AG10803 (cell line): ENCODE measurements around the gene MYL5.
"Not testable (repeated sequence)": the region's sequence is repeated elsewhere in the genome, so short reads cannot be mapped to it uniquely, and the experiment has no call there.

Experiments used
- DNase-seq: peaks from one replicate; pipeline ENCODE4 v3.0.0; 2010; ENCODE audit warnings: low read depth
- H3K4me3 ChIP-seq: 2 replicates; pipeline ENCODE4 v1.5.1; 2011; ENCODE audit warnings: mild to moderate bottlenecking, low read length, control low read depth
- TF ChIP-seq, protein P1 (sequence below): conservative IDR thresholded peaks from 2 replicates; pipeline ENCODE4 v1.5.1; 2011; ENCODE audit warnings: mild to moderate bottlenecking, low read length, control low read depth, inconsistent platforms

Gene MYL5

DNA sequence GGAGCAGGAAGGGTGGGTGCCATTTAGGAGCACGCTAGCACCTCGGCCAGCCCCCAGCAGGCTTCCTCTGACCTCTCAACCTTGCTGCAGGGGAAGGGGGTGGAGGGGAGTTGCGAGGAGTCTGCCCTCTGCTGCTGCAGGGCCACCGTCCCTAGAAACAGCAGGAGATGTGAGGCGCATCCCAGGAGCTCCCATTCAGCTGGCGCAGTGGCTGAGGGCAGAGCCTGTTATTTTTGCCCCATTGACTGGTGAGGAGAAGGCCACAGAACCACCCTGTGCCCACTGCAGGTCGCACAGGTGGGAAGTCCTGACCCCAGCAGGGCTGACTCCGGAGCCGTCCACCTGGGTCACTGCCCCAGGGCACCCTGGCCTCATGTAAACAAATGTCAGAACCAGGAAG is 40.9 kb upstream of the MYL5 start:
- no peak overlapping the region for H3K4me3 ChIP-seq
- TF ChIP-seq, protein P1, sequence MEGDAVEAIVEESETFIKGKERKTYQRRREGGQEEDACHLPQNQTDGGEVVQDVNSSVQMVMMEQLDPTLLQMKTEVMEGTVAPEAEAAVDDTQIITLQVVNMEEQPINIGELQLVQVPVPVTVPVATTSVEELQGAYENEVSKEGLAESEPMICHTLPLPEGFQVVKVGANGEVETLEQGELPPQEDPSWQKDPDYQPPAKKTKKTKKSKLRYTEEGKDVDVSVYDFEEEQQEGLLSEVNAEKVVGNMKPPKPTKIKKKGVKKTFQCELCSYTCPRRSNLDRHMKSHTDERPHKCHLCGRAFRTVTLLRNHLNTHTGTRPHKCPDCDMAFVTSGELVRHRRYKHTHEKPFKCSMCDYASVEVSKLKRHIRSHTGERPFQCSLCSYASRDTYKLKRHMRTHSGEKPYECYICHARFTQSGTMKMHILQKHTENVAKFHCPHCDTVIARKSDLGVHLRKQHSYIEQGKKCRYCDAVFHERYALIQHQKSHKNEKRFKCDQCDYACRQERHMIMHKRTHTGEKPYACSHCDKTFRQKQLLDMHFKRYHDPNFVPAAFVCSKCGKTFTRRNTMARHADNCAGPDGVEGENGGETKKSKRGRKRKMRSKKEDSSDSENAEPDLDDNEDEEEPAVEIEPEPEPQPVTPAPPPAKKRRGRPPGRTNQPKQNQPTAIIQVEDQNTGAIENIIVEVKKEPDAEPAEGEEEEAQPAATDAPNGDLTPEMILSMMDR = no peak
- no peak for DNase-seq

DNA sequence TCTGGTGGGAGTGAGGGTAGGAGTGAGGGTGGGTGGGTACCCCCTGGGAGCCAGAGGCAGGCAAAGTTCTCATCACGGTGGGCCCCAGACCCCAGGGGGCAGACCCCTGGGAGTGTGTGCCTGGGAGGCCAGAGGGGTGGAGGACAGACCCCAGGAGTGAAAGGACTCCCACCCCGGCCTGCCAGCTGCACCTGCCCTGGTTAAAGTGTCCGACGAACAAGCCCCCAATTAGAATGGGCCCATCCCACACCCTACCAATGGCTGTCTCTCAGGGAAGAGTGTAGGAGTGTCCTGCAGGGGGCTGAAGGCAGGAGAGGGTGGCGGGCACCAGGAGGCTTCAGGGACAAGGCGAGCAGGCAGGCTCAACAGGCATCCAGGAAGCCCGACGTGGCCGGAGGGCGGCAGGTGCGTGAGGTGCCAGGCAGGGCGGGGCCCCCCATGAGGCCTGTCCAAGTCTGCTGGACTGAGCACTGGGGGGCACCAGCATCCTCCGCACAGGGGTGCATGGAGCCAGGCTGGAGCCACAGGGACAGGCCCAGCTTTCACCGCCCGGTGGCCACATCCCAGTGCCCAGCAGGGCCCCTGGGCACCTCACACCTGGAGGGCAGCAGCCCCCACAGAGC is 40.3 kb upstream of the MYL5 start:
- TF ChIP-seq, protein P1 = no peak
- no peak for DNase-seq
- no peak overlapping the region for H3K4me3 ChIP-seq

DNA sequence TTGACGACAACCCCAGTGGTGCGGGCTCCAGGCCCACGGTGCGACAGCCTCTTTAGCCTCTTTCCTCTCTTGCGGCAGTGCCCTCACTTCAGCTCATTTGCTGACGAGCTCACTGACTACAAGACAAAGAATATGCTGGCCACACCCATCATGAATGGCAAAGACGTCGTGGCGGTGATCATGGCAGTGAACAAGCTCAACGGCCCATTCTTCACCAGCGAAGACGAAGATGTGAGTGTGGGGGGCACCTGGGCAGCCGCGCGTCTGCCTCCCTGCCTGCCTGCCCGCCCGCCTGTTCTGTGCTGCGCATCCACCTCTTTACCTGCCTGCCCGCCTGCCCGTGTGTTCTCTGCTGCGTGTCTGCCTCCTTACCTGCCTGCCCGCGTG is 39.8 kb upstream of the MYL5 start:
- TF ChIP-seq, protein P1 = no peak

DNA sequence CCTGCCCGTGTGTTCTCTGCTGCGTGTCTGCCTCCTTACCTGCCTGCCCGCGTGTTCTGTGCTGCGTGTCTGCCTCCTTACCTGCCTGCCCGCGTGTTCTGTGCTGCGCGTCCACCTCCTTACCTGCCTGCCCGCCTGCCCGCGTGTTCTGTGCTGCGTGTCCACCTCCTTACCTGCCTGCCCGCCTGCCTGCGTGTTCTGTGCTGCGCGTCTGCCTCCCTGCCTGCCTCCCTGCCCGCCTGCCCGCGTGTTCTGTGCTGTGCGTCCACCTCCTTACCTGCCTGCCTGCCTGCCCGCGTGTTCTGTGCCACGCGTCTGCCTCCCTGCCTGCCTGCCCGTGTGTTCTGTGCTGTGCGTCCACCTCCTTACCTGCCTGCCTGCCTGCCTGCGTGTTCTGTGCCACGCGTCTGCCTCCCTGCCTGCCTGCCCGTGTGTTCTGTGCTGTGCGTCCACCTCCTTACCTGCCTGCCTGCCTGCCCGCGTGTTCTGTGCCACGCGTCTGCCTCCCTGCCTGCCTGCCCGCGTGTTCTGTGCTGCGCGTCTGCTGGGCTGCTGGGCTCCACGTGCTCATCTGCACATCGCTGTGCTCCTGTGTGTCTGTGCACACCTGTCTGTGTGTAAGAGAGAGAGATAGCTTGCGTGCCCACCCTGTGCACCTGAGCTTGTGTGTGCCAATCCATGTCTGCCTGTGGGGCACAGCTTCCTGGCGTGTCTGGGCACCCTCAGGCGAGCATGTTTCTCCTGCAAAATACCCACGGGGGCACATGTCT is 39.1 kb upstream of the MYL5 start:
- not testable (repeated sequence) for DNase-seq

More for the DNA sequence above, 39.8 kb upstream of the MYL5 start:
- H3K4me3 ChIP-seq = no peak overlapping the region
- no peak for DNase-seq

DNA sequence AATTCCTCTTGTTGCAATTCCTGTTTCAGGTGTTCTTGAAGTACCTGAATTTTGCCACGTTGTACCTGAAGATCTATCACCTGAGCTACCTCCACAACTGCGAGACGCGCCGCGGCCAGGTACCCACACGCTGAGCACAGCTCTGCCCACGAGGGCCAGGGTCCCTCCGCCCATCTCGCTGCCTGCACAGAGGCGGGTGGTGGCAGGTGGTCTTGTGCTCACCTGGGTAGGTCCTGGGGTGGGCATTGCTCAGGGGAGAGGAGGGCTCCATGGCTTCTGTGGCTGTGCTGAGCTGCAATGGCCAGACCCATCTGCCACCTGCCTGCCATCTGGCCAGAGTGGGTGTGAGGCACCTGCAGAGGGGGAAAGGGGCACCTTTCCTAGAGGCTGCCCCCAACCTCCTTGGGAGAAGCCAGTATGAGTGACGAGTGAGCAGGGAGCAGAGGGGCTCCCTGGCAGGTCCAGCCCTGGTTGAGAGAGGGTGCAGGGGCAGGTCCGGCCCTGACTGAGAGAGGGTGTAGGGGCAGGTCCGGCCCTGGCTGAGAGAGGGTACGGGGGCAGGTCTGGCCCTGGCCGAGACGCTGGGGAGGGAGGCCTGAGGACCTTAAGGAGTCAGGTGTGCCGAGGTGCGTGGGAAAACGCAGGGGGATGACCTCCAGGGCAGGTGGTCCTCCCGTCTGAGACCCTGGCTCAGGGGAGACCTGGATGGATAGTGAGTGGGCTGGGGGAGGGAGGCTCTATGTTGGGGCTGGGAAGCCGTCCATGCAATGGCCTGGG is 38.3 kb upstream of the MYL5 start:
- TF ChIP-seq, protein P1 = no peak
- DNase-seq = no peak
- no peak overlapping the region for H3K4me3 ChIP-seq

More for the DNA sequence above, 39.1 kb upstream of the MYL5 start:
- H3K4me3 ChIP-seq = not testable (repeated sequence)

DNA sequence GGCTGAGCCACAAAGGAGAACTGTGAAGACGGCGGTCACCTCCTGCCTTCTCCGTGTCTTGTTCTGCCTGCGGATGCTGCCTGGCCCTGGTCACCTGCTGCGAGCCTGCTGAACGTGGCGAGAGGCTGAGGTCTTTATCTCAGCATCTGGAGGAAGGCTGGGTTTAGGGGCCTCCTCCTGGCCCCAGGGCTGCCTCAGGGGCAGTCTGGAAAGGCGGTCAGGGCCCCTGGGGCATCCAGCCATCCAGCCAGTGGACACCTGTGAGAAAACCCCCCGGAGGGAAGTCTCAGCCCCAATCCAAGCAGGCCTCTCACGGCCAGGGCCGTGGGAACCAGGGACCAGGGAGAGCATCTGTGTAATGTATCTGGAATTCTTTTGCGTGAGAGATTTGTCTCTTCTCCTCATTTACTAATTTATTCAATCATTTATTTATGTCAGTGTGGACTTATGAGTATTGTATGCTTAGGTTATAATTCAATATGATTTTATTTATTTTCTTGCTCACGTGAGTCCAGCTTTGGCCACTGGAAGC is 37.6 kb upstream of the MYL5 start:
- TF ChIP-seq, protein P1 = no peak
- H3K4me3 ChIP-seq = no peak overlapping the region
- DNase-seq = no peak

DNA sequence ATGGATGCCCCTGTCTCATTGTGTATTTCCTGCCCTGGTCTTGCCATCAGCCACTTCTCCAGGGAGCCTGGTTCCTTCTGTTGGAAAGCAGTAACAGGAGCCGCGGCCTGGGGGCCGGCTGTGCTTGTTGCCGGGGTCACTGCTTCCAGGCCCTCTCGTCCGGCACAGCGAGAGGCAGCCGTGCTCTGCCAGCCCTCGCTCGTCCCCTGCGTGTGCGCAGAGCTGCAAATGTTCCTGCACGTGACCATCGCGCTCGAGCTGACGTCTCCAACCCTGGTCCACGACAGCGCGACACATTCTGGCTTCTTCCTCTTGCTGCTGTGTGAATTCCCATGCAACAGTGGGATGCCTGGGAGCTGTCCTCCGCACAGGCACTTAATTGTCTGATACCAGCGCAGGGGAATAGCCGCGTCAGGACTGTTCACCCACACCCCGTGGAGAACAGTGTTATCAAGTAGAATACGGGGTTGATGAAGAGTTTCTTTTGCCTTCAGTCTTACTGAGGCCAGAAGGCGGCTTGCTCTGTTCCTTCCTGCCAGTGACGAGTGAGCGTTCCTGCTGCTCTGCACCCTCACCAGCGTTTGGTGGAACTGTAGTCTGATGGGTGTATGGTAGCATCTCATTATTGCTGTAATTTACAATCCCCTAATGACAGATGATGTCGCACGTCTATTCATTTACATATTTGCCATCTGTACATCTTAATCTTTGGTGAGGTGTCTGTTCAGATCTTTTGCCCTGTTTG is 36.6 kb upstream of the MYL5 start:
- TF ChIP-seq, protein P1 = no peak
- DNase-seq = no peak

DNA sequence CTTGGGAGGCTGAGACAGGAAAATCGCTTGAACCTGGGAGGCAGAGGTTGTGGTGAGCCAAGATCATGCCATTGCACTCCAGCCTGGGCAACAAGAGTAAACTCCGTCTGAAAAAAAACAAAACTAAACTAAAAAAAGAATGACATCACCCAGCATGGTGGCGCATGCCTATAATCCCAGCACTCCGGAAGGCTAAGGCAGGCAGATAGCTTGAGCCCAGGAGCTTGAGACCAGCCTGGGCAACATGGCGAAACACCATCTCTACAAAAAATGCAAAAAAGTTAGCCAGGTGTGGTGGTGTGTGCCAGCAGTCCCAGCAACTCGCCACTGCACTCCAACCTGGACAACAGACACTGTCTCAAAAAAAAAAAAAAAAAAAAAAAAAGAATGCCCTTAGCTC is 32.0 kb upstream of the MYL5 start:
- not testable (repeated sequence) for H3K4me3 ChIP-seq, DNase-seq

More for the DNA sequence above, 36.6 kb upstream of the MYL5 start:
- H3K4me3 ChIP-seq = no peak overlapping the region
